HG02852 (cell line): ENCODE data around the gene B9D2.
"Not testable (repeated sequence)": the region's sequence is repeated elsewhere in the genome, so short reads cannot be mapped to it uniquely, and the experiment has no call there.

Source experiments
- ATAC-seq: cut with Tn5 transposase; IDR thresholded peaks from one replicate; pipeline ENCODE4 v1.9.1; 2021; ENCODE audit warnings: mild to moderate bottlenecking, moderate library complexity; ENCODE audit not compliant: unreplicated experiment

The B9D2 gene

GRCh38 chr19:41392775-41393174 is 28.8 kb upstream of the B9D2 start:
- ATAC-seq, result no peak

- no peak for ATAC-seq
These were observed 27.7 kb upstream of the B9D2 start for GRCh38 chr19:41391618-41392017.

- ATAC-seq, result no peak
These were observed 22.5 kb upstream of the B9D2 start for GRCh38 chr19:41386442-41386841.

- no peak for ATAC-seq
These were observed 20.4 kb upstream of the B9D2 start for GRCh38 chr19:41384351-41384750.

- ATAC-seq, result not testable (repeated sequence)
These were observed 17.6 kb upstream of the B9D2 start for GRCh38 chr19:41381536-41381935.

- ATAC-seq, result no peak
These were observed 14.2 kb upstream of the B9D2 start for GRCh38 chr19:41377977-41378709.

GRCh38 chr19:41376998-41377365 is 13.0 kb upstream of the B9D2 start:
- ATAC-seq, result no peak

- ATAC-seq, result no peak
These were observed 12.5 kb upstream of the B9D2 start, which contains the start of gene TMEM91 for GRCh38 chr19:41376241-41376997. TMEM91 (plus strand) TSS chr19:41376533; CDS start chr19:41378310, 1,777 bp downstream.

GRCh38 chr19:41373993-41374392 is 10.0 kb upstream of the B9D2 start:
- no peak for ATAC-seq

GRCh38 chr19:41372501-41372900 is 8.6 kb upstream of the B9D2 start:
- no peak for ATAC-seq

- ATAC-seq, result no peak
These were observed 7.6 kb upstream of the B9D2 start for GRCh38 chr19:41371541-41371940.

- ATAC-seq, result not testable (repeated sequence)
These were observed 7.2 kb upstream of the B9D2 start for GRCh38 chr19:41371119-41371518.

GRCh38 chr19:41369769-41370168 is 5.8 kb upstream of the B9D2 start:
- ATAC-seq, result no peak

GRCh38 chr19:41367848-41368301 is 3.9 kb upstream of the B9D2 start:
- no peak for ATAC-seq

GRCh38 chr19:41366089-41366488 is 2.1 kb upstream of the B9D2 start:
- no peak for ATAC-seq

- ATAC-seq, result no peak
These were observed 809 bp upstream of the B9D2 start for GRCh38 chr19:41364524-41365391.

GRCh38 chr19:41363371-41363752 is 587 bp downstream of the B9D2 start:
- no peak for ATAC-seq

- no peak for ATAC-seq
These were observed 1.7 kb downstream of the B9D2 start for GRCh38 chr19:41362143-41362847.

GRCh38 chr19:41359741-41360140 is 4.2 kb downstream of the B9D2 start:
- ATAC-seq, result no peak

- no peak for ATAC-seq
These were observed 6.2 kb downstream of the B9D2 start for GRCh38 chr19:41357746-41358145.
